ENCODE data around the gene CRIM1. TPM values are rescaled to one million over a fixed set of nuclear protein-coding genes. Genes with fewer than 3 reads are reported as not detected.

CRIM1 gene
- total RNA-seq, 1 donor from 2014 or later, result 103 TPM

- DNase-seq (ENCODE audit: low read depth), result no peak
- Histone ChIP-seq H3K36me3 (ENCODE audit: control insufficient read depth, insufficient read depth, low read length) (peaks cover 1% of the 10 kb centered on the region), H3K4me3 (ENCODE audit: low read depth, low read length) (no peak overlapping the region), H3K27me3 (ENCODE audit: control insufficient read depth, insufficient read depth, low read length) (no peaks in the 10 kb centered on the region)
- TF ChIP-seq CTCF (IDR thresholded peaks at IDR 0.05; ENCODE audit: insufficient read depth, low read length, poor library complexity, severe bottlenecking), result no peak
Measured at GRCh38 chr2:36396878-36397539, 41.4 kb downstream of the CRIM1 start.

- H3K36me3 ChIP-seq (ENCODE audit: control insufficient read depth, insufficient read depth, low read length), result no peaks in the 10 kb centered on the region
- no peaks in the 10 kb centered on the region for H3K27me3 ChIP-seq (ENCODE audit: control insufficient read depth, insufficient read depth, low read length)
- no peak for DNase-seq (ENCODE audit: low read depth)
- no peak overlapping the region for H3K4me3 ChIP-seq (ENCODE audit: low read depth, low read length)
- TF ChIP-seq CTCF (IDR thresholded peaks at IDR 0.05; ENCODE audit: insufficient read depth, low read length, poor library complexity, severe bottlenecking), result no peak
Measured at GRCh38 chr2:36397728-36398413, 42.3 kb downstream of the CRIM1 start.

GRCh38 chr2:36399050-36399449 lies 43.5 kb downstream of the CRIM1 start:
- TF ChIP-seq CTCF (IDR thresholded peaks at IDR 0.05; ENCODE audit: insufficient read depth, low read length, poor library complexity, severe bottlenecking), result no peak
- Histone ChIP-seq H3K36me3 (ENCODE audit: control insufficient read depth, insufficient read depth, low read length) (no peaks in the 10 kb centered on the region), H3K27me3 (ENCODE audit: control insufficient read depth, insufficient read depth, low read length) (no peaks in the 10 kb centered on the region), H3K4me3 (ENCODE audit: low read depth, low read length) (no peak overlapping the region)
- no peak for DNase-seq (ENCODE audit: low read depth)

GRCh38 chr2:36403675-36404230 lies 48.2 kb downstream of the CRIM1 start:
- Histone ChIP-seq H3K4me3 (ENCODE audit: low read depth, low read length) (no peak overlapping the region), H3K27me3 (ENCODE audit: control insufficient read depth, insufficient read depth, low read length) (no peaks in the 10 kb centered on the region), H3K36me3 (ENCODE audit: control insufficient read depth, insufficient read depth, low read length) (peaks cover 1% of the 10 kb centered on the region)
- no peak for TF ChIP-seq CTCF (IDR thresholded peaks at IDR 0.05; ENCODE audit: insufficient read depth, low read length, poor library complexity, severe bottlenecking)
- peak; percentile 91 for DNase-seq (ENCODE audit: low read depth)

GRCh38 chr2:36404318-36404717 lies 48.7 kb downstream of the CRIM1 start:
- H3K27me3 ChIP-seq (ENCODE audit: control insufficient read depth, insufficient read depth, low read length), result no peaks in the 10 kb centered on the region
- DNase-seq (ENCODE audit: low read depth), result peak; percentile 71
- no peak overlapping the region for H3K4me3 ChIP-seq (ENCODE audit: low read depth, low read length)
- peaks cover 1% of the 10 kb centered on the region for H3K36me3 ChIP-seq (ENCODE audit: control insufficient read depth, insufficient read depth, low read length)
- TF ChIP-seq CTCF (IDR thresholded peaks at IDR 0.05; ENCODE audit: insufficient read depth, low read length, poor library complexity, severe bottlenecking), result no peak
